Raji (cell line): ENCODE measurements around the gene LDB2.

Source experiments
- POLR2A ChIP-seq: IDR thresholded peaks from 2 replicates; pipeline ENCODE4 v1.6.1; 2011; ENCODE audit warnings: low read depth, low read length, control low read depth; ENCODE audit not compliant: insufficient read depth

Gene LDB2

DNA sequence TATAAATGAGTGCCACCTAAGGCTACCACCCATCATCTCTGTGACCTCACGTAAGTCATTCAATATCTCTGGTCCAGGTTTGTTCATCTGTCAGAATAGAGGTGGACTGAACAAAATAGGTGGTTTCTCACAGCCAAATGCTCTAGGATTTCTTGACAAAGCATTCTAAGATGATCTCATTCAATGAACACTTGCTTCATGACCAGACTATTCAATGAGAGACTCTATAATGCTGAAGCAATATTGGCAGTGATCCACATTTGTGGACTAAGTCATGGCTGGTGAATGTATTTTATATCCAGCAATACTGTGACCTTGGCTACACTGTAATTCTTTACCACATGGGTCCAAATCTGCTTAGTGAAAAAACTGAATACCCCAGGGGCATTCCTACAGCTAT is 37.9 kb downstream of the LDB2 start:
- no peak for TF ChIP-seq POLR2A

DNA sequence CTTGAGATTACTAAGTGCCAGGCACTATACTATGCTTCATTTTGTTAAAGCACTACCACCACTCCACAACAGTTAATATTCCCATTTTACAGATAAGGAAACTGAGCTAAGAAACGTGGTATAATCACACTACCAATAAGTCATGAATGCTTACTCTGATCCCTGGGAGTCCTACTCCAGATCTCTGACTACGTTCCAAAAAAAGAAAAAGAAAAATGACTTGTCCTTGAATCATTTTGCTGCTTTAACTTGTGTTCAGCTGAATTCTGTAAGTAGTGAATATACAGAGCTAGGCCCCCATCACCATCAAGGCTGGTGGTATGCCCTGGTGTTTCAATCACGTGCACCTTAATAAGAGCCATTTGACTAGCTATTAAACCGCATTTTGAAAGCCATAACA is 39.4 kb downstream of the LDB2 start:
- no peak for TF ChIP-seq POLR2A

DNA sequence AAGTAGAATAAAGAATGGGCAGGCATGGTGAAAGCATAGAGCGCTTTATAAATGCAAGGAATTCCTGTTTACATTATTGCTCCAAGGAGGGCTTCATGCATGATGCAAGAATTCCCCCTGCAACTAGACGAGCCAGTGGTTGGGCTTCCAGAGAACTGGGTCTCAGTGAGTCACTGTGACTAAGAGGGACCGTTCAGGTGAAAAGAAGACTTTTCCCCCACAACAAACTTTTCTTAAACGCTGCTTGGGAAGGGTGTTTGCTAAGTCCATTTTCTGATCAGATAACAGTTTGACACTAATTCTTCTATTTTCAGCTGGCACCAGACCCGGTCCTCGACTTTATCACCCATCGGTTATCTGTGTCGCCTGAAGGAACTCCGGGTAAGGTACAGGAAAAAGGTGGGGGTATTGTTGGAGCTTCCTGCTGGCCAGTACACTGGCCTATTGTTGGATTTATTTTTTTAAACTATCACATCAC is 40.1 kb downstream of the LDB2 start:
- TF ChIP-seq POLR2A: no peak

DNA sequence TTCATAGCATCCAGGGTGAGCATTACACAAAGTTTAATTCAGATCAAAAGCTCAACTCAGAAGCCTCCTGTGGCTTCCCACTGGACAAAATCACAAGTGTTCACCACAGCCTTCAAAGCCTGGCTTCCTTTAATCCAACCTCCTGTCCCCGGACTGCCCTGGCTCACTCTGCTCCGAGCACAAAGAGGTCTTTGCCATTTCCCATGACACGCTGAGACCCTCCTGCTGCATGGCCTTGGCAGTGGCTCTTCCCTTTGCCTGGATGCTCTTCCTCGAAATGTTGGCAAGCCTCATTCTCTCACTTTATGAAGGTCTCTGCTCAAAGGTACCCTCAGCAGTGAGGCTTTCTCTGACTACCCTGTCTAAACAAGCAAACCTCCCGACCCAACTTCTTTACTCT is 41.0 kb downstream of the LDB2 start:
- TF ChIP-seq POLR2A: no peak

DNA sequence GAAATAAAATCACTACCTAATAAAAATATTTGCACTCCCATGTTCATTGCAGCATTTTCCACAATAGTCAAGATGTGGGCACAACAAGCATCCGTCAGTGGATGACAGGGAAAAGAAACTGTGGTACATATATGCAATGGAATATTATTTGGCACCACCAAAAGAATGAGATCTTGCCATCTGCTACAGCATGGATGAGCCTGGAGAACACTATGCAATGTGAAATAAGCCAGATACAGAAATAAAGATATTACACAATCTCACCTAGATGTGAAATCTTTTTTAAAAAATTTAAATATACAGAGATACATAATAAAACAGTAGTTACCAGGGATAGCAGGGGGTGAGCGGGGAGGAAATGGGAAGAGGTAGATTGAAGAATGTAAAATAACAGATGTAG is 44.8 kb downstream of the LDB2 start:
- no peak for TF ChIP-seq POLR2A

DNA sequence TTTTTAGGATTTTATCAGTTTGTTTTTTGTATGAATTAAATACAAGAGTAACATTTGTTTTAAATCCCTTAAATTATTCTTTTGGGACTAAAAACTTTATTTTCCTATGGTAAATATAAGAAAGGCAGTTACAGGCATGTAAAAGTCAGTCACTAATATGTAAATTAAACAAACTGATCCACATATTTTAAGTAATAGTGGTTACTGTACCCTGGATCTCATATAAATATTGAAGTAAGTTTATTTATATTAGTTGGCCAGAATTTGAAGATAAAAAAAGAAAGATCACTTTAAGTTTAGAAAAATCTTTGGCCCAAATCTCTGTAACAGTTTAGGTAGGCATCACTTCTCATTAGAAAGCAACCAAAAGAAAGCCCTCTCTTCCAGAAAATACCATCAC is 45.8 kb downstream of the LDB2 start:
- TF ChIP-seq POLR2A: no peak

DNA sequence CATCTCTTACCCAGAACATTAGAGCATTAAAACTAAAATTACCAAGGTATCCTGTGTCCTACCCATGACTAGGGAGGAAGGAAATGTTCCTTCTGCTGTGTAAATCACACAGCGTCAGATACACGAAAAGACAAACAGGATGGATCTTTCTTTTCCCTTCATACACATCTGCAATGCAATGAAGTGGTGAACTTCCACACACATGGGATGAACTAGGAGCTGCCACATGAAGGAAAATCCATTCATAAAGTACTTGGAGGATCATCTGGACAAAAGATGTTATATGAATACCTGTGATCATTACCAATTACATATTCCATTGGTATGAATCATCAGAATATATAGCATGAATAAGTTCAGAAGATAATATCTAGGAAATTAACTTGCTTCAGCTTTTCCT is 46.2 kb downstream of the LDB2 start:
- no peak for TF ChIP-seq POLR2A

DNA sequence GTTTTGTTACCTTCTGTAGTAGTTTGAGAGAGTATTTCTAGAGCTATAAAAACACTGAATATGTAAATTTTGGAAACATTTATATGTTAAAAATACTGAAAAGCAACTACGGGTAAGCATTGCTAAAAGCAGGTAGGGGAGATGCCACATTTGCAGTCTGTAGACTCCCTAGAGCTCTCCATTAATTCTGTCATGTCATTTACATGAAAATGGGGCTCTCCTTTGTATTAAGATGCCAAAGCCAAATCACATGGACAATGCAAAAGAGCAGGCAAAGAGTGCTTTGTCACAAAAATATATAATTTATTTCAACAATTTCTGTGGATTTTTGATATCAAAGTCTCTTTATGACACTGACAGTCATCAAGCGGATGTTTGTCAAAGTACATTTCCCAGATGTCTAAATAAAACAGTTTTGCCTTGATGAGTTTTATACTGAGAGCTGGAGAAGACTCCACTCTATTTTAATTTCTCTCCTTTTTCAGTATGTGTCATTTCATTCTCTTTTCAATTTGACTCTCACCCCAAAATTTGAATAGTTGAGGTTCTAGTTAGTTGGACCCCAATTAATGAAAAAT is 51.8 kb downstream of the LDB2 start:
- no peak for TF ChIP-seq POLR2A

DNA sequence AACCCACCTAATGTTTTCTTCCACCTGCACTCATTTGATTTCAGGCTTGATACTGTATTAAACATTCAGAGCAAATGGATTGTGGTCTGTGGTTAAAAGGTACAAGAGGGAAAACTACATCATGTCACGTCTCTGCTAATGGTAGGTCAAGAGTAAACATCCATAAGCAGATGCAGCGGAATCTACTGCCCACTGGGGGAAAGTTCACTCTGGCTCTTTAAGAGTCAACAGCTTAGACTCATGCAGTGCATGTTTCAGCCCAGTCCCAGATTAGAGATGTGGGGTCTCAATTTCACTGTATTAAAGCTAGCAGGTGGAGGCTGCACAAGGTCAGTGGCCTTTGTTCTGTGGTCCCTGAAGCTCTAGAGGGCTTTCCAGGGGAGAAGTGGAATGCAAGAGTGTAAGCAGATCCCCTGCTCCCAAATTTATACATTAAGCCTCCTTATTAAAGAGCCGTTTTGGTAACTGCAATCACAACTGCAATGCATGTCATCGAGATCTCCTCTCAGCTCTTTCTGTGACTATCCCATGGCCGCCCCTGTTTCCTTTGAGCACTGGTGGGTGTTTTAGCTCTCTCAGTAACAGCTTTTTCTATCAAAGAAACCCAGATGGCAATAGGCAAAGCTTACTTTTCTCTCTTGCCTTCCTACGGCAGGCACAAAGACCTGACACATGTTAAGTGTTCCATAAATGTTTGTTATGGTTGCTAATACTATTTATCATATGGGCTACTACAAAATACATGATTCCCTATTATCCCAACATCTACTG is 53.4 kb downstream of the LDB2 start:
- TF ChIP-seq POLR2A: no peak

DNA sequence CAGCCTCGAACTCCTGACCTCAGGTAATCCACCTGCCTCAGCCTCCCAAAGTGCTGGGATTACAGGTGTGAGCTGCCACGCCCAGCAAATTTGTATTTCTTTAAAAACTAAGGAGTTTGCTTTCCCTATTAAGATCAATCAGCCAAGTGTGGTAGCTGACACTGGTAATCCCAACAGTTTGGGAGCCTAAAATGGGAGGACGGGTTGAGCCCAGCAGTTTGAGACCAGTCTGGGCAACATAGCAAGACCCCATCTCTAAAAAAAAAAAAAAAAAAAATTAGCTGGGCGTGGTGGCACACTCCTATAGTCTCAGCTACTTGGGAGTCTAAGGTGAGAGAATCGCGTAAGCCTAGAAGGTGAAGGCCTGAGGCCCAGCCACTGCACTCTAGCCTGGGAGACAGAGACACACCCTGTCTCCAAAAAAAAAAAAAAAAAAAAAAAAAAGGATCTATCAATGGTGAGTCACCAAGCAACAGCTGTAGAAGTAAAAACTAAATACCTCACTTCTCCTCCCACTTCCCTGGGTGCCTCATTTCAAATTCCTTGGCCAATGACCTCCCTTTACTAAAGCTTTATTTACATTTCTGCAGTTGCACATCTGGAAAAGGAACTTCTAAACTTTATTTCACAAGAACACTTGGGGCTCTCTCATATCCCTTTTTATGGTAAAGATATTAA is 54.5 kb downstream of the LDB2 start:
- TF ChIP-seq POLR2A: no peak

DNA sequence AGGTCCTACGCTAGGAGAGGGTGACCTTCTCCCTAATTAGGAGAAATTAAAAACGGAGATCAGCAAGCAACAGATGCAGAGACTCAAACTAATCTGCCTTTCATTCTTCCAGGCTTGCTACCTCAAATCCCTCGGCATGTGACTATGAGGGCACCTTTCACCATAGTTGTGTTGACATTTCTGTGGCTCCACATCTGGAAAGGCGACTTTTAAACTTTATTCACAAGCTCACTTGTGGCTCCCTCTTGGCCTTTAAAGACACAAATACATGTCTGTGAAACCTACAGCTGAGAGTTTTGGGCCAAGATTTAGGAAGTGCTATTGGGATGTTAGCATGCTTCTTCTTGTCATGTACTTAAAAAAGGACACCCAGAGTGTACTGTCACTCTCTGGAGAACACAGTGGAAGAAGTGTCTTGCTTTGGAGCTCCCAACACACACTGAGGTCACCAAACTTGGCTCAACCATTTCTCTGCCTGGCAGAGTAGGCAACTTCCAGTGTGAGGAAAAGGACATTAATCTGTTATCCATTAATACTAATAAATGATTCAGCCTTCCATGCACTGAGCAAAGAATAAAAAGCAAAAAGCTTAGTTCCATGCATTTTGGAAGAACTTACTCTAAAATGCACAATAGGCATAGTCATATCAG is 60.1 kb downstream of the LDB2 start:
- TF ChIP-seq POLR2A: no peak

DNA sequence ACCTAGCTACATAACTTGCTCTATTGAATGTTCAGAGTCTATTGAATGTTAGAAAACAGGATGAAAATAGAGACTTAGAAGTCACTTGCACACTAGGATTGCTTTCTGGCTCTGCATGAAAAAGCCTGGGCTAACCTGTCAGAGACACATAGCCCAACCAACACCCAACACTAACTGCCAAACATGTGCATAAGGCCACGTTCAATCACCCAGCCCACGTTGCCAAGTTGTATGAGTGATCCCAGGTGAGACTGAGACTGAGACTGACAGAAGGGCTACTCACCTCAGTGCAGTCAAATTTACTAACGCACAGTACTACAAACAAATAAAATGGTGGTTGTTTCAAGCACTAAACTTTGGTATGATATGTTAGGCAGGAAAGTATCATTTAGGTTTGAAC is 61.0 kb downstream of the LDB2 start:
- no peak for TF ChIP-seq POLR2A

DNA sequence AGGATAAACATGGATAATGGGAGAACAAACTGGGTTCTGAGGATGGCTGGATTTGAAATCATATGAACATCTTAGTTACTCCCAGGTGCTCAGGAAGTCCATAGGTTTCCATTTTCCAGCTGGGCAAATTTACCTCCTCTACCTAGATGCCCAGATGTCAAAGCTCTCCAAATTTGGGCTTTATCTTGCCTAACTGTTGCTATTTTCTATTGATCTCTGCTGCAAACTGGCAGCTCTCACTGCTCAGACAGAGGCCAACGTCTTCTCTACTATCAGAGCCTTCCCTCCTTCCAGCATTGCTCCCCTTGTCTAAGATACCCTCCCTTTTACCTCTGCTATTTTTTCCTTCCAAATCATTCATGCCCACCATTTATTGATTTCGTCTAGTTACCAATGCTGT is 62.1 kb downstream of the LDB2 start:
- no peak for TF ChIP-seq POLR2A

DNA sequence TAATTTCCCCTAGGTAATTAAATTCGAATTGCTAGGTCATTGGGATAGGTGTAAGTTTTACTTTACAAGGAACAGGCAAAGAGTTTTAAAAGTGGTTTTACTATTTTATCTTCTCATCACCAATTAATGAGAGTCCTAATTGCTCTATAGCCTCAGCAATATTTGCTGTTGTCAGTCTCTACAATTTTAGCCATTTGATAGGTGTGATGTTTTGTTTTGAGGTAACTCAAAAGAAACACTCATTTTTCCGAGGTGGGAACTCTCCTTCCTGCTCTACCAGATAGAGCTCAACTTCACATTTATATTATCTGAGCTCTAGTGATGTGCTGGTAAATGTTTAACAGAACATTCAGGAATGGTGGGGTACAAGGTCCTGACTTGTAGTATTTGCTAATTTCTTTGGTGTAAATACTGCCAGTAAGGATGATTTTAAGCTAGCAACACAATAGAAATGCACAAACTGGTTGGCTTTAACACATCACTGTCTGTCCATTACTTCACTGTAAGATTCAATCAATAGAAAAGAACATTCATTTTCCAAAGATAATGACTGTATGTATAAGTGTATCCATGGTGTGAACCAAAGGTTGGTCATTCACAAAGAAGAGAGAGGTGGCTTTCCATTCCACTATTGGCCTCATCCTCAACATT is 62.7 kb downstream of the LDB2 start:
- no peak for TF ChIP-seq POLR2A

DNA sequence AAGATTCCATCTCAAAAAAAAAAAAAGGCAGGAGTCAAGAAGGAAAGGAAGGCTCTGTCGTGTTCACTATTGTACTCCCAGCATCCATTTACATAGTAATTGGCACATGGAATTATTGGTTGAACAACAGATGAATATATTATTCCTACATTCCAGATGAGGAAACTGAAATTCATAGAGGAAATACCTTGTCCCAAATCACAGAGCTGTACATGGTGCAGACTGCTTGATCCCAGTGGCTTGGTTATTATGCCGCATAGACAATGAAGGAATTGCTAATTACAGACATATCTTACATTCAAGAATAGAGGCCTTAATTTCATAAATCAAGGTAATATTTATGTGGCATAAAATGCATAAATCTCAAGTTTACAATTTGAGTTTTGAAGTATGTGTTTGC is 63.6 kb downstream of the LDB2 start:
- TF ChIP-seq POLR2A: no peak

DNA sequence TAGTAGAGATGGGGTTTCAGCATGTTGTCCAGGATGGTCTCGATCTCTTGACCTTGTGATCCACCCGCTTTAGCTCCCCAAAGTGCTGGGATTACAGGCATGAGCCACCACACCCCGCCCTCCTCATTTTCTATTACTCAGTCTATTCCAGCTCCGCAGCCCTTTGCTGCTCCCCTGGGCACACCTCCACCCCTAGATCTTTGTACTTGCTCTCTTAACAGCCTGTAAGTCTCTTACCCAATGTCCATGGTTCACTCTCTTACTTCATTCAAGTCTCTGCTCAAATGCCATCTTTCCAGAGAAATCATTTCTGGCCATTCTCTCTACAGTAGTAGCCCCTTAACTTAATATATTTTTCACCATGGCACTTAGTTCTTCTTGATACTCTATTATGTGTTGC is 64.7 kb downstream of the LDB2 start:
- TF ChIP-seq POLR2A: no peak

DNA sequence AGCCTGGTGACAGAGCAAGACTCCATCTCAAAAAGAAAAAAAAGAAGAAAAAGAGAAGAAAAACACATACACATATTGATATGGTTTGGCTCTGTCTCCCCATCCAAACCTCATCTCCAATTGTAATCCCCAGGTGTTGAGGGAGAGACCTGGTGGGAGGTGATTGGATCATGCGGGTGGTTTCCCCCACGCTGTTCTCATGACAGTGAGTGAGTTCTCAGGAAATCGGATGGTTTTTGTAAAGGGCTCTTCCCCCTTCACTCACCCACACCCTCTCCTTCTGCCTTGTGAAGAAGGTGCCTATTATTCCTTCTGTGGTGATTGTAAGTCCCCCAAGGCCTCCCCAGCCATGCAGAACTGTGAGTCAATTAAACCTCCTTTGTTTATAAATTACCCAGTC is 68.4 kb downstream of the LDB2 start:
- no peak for TF ChIP-seq POLR2A
